ENCODE measurements around the gene PNN.
"Not testable (repeated sequence)": the region's sequence is repeated elsewhere in the genome, so short reads cannot be mapped to it uniquely, and the experiment has no call there.

Gene PNN

DNA sequence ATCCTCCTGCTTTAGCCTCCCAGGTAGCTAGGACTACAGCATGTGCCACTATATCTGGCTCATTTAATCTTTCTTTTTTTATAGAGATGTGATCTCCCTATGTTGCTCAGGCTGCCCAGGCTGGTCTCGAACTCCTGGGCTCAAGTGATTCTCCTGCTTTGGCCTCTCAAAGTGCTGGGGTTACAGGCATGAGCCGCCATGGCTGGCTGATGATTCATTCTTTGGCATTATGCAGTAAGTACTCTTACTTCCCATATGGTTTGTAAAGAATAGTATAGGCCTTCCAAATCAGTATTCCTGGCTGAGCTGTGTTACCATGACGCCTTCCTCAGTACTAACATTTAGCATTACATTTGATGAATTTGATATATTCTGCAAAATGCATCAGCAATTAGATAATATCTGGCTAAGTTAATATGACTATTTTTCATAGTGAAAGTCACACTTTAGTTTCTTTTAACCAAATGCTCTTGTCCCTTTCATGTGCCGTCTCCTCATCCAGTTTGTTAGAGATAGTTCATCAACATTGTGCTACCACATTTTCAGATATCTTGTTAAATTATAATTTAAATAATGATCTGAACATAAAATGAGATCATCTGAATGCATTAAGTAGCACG lies 55.5 kb downstream of the PNN start:
- peak; percentile 10 for DNase-seq (ENCODE audit: low read depth)
- no peak overlapping the region for H3K4me3 ChIP-seq (ENCODE audit: low read depth, low read length)
- TF ChIP-seq POLR2A (IDR thresholded peaks at IDR 0.05; ENCODE audit: extremely low read depth, insufficient read length), result no peak
- TF ChIP-seq, protein P1, sequence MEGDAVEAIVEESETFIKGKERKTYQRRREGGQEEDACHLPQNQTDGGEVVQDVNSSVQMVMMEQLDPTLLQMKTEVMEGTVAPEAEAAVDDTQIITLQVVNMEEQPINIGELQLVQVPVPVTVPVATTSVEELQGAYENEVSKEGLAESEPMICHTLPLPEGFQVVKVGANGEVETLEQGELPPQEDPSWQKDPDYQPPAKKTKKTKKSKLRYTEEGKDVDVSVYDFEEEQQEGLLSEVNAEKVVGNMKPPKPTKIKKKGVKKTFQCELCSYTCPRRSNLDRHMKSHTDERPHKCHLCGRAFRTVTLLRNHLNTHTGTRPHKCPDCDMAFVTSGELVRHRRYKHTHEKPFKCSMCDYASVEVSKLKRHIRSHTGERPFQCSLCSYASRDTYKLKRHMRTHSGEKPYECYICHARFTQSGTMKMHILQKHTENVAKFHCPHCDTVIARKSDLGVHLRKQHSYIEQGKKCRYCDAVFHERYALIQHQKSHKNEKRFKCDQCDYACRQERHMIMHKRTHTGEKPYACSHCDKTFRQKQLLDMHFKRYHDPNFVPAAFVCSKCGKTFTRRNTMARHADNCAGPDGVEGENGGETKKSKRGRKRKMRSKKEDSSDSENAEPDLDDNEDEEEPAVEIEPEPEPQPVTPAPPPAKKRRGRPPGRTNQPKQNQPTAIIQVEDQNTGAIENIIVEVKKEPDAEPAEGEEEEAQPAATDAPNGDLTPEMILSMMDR (IDR thresholded peaks at IDR 0.05; ENCODE audit: low read depth, low read length), result no peak
- TF ChIP-seq, protein P2, sequence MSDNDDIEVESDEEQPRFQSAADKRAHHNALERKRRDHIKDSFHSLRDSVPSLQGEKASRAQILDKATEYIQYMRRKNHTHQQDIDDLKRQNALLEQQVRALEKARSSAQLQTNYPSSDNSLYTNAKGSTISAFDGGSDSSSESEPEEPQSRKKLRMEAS (IDR thresholded peaks at IDR 0.05; ENCODE audit: low read depth, low read length), result no peak
- no peak for TF ChIP-seq MYC (IDR thresholded peaks at IDR 0.05; ENCODE audit: low read depth, low read length)

DNA sequence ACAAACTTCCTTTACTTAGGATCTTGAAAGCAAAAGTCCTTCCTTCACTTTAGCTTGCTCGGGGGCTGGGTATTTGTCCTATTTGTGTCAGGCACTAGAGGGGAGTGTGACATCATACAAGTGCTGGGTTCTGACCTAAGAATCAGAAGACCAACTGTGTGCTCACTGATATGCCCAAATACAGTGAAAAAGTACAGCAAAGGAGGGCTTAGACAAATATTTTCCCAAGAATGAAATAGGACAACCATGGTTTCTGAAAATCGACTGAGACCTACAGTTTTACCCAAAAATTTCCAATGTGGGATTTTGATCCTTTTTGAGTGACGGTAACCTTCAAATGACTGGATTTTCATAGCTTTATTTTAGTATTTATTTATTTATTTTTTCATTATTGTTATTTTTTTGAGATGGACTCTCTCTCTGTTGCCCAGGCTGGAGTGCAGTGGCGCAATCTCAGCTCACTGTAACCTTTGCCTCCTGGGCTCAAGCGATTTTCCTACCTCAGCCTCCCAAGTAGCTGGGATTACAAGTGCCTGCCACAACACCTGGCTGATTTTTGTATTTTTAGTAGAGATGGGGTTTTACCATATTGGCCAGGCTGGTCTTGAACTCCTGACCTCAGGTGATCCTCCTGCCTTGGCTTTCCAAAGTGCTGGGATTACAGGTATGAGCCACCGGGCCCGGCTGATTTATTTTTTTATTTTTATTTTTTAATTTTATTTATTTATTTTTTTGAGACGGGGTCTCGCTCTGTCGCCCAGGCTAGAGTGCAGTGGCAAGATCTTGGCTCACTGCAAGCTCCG lies 56.9 kb downstream of the PNN start:
- peak; percentile 82 for DNase-seq (ENCODE audit: low read depth)
- not testable (repeated sequence) for H3K4me3 ChIP-seq (ENCODE audit: low read depth, low read length)
- TF ChIP-seq, protein P1 (IDR thresholded peaks at IDR 0.05; ENCODE audit: low read depth, low read length), result peak; percentile 31
